ENCODE data around the gene ZNF358.

DNA sequence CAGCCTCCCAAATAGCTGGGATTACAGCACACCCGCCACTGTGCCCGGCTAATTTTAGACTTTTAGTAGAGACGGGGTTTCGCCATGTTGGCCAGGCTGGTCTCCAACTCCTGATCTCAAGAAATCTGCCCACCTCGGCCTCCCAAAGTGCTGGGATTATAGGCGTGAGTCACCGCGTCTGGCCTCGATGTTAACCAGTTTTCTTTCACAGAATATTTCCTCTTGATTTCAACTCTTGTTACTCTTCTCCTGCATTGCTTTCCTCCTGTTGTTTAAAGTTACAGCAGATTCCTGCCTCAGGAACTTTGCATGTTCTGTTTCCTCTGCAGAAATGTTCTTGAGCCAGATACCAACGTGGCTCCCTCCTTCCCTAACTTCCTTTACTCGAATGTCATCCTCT lies 23.3 kb upstream of the ZNF358 start:
- TF ChIP-seq, protein P1, sequence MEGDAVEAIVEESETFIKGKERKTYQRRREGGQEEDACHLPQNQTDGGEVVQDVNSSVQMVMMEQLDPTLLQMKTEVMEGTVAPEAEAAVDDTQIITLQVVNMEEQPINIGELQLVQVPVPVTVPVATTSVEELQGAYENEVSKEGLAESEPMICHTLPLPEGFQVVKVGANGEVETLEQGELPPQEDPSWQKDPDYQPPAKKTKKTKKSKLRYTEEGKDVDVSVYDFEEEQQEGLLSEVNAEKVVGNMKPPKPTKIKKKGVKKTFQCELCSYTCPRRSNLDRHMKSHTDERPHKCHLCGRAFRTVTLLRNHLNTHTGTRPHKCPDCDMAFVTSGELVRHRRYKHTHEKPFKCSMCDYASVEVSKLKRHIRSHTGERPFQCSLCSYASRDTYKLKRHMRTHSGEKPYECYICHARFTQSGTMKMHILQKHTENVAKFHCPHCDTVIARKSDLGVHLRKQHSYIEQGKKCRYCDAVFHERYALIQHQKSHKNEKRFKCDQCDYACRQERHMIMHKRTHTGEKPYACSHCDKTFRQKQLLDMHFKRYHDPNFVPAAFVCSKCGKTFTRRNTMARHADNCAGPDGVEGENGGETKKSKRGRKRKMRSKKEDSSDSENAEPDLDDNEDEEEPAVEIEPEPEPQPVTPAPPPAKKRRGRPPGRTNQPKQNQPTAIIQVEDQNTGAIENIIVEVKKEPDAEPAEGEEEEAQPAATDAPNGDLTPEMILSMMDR (IDR thresholded peaks at IDR 0.05; ENCODE audit: low read length): no peak
- TF ChIP-seq EZH2phosphoT487 (IDR thresholded peaks at IDR 0.05; ENCODE audit: low read length): no peak
- TF ChIP-seq EZH2 (optimal IDR thresholded peaks at IDR 0.05; ENCODE audit: low read depth, low read length): no peak
